ENCODE measurements around the gene SLC2A2. TPM values are rescaled to one million over a fixed set of nuclear protein-coding genes. Genes with fewer than 3 reads are reported as not detected.

SLC2A2 gene
- total and polyA plus RNA-seq, 4 donors, result 160 to 506 (median 321) TPM

GRCh38 chr3:171001250-171001893, 25.1 kb downstream of the SLC2A2 start:
- no peaks in the 10 kb centered on the region for H3K27me3 ChIP-seq (ENCODE audit: control insufficient read depth in 4 of 4, insufficient read depth in 4 of 4, low read length in 3 of 4)
- no peak for DNase-seq (ENCODE audit: low spot score)
- H3K4me3 ChIP-seq (ENCODE audit: low read depth in 1 of 3, low read length in 3 of 3), result no peak overlapping the region
- no peak overlapping the region for H3K9ac ChIP-seq (ENCODE audit: low read depth in 1 of 2, low read length in 2 of 2)
- H3K9me3 ChIP-seq (ENCODE audit: control insufficient read depth in 4 of 4, low read length in 3 of 4), result no peaks in the 10 kb centered on the region
- 21% methylated on average over 1 of the region's 1 CpG for WGBS
- TF ChIP-seq YY1 (IDR thresholded peaks at IDR 0.05) (peak; percentile 43), EGR1 (IDR thresholded peaks at IDR 0.05; ENCODE audit: low read depth in 2 of 2) (peak in 1 of 2 donors; percentile 18), RAD21 (IDR thresholded peaks at IDR 0.05) (peak in 1 of 2 donors; percentile 54), HNF4A (conservative IDR thresholded peaks at IDR 0.05) (peak; percentile 90), HNF4G (IDR thresholded peaks at IDR 0.05) (peak; percentile 57), JUND (IDR thresholded peaks at IDR 0.05) (peak; percentile 62 to 88), ZBTB33 (IDR thresholded peaks at IDR 0.05) (peak; percentile 38), RXRA (IDR thresholded peaks at IDR 0.05) (peak; percentile 69 to 80), NR2F2 (IDR thresholded peaks at IDR 0.05) (peak; percentile 15), FOXA2 (IDR thresholded peaks at IDR 0.05) (no peak), TAF1 (conservative IDR thresholded peaks at IDR 0.05) (no peak), FOXA1 (IDR thresholded peaks at IDR 0.05) (peak; percentile 35), GABPA (IDR thresholded peaks at IDR 0.05 in 1 of 2, conservative IDR thresholded peaks at IDR 0.05 in 1 of 2) (no peak), SP1 (IDR thresholded peaks at IDR 0.05) (peak; percentile 77)
- TF ChIP-seq, protein P1, sequence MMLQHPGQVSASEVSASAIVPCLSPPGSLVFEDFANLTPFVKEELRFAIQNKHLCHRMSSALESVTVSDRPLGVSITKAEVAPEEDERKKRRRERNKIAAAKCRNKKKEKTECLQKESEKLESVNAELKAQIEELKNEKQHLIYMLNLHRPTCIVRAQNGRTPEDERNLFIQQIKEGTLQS (IDR thresholded peaks at IDR 0.05), result peak; percentile 39
- TF ChIP-seq, protein P2, sequence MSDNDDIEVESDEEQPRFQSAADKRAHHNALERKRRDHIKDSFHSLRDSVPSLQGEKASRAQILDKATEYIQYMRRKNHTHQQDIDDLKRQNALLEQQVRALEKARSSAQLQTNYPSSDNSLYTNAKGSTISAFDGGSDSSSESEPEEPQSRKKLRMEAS (IDR thresholded peaks at IDR 0.05), result peak; percentile 64
- TF ChIP-seq, protein P3, sequence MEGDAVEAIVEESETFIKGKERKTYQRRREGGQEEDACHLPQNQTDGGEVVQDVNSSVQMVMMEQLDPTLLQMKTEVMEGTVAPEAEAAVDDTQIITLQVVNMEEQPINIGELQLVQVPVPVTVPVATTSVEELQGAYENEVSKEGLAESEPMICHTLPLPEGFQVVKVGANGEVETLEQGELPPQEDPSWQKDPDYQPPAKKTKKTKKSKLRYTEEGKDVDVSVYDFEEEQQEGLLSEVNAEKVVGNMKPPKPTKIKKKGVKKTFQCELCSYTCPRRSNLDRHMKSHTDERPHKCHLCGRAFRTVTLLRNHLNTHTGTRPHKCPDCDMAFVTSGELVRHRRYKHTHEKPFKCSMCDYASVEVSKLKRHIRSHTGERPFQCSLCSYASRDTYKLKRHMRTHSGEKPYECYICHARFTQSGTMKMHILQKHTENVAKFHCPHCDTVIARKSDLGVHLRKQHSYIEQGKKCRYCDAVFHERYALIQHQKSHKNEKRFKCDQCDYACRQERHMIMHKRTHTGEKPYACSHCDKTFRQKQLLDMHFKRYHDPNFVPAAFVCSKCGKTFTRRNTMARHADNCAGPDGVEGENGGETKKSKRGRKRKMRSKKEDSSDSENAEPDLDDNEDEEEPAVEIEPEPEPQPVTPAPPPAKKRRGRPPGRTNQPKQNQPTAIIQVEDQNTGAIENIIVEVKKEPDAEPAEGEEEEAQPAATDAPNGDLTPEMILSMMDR (IDR thresholded peaks at IDR 0.05; ENCODE audit: low read depth, low read length, missing input control), result no peak
- TF ChIP-seq, protein P4, sequence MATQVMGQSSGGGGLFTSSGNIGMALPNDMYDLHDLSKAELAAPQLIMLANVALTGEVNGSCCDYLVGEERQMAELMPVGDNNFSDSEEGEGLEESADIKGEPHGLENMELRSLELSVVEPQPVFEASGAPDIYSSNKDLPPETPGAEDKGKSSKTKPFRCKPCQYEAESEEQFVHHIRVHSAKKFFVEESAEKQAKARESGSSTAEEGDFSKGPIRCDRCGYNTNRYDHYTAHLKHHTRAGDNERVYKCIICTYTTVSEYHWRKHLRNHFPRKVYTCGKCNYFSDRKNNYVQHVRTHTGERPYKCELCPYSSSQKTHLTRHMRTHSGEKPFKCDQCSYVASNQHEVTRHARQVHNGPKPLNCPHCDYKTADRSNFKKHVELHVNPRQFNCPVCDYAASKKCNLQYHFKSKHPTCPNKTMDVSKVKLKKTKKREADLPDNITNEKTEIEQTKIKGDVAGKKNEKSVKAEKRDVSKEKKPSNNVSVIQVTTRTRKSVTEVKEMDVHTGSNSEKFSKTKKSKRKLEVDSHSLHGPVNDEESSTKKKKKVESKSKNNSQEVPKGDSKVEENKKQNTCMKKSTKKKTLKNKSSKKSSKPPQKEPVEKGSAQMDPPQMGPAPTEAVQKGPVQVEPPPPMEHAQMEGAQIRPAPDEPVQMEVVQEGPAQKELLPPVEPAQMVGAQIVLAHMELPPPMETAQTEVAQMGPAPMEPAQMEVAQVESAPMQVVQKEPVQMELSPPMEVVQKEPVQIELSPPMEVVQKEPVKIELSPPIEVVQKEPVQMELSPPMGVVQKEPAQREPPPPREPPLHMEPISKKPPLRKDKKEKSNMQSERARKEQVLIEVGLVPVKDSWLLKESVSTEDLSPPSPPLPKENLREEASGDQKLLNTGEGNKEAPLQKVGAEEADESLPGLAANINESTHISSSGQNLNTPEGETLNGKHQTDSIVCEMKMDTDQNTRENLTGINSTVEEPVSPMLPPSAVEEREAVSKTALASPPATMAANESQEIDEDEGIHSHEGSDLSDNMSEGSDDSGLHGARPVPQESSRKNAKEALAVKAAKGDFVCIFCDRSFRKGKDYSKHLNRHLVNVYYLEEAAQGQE (IDR thresholded peaks at IDR 0.05), result peak; percentile 47
- H3K36me3 ChIP-seq (ENCODE audit: control insufficient read depth in 4 of 4, insufficient read depth in 3 of 4, low read depth in 1 of 4, low read length in 3 of 4), result peaks cover 0 to 42% (median 17%) of the 10 kb centered on the region in 4 donors
- peaks cover 7 to 80% (median 70%) of the 10 kb centered on the region in 4 donors for H3K4me1 ChIP-seq (ENCODE audit: control insufficient read depth in 4 of 4, insufficient read depth in 4 of 4, low read length in 3 of 4)
- peak overlapping the region; percentile 57 to 67 for H3K27ac ChIP-seq (ENCODE audit: low read depth in 1 of 2, low read length in 2 of 2)

All from liver (tissue), 9 donors.